HEK293 (cell line): ENCODE data around the gene CST9L.

Experiments used
- CTCF ChIA-PET: fragments of 350-600 bp; formaldehyde crosslinking; extraction: SDS; loops from one replicate; lab custom pipeline; 2021; ENCODE audit warnings: antibody characterized with exemption; lab: Yijun Ruan, JAX
- POLR2A ChIA-PET: fragments of 300-600 bp; formaldehyde crosslinking; extraction: SDS; loops from one replicate; lab custom pipeline; 2020; ENCODE audit warnings: antibody characterized with exemption, inconsistent platforms; lab: Yijun Ruan, JAX
- H3K27ac ChIP-seq: fragments of 200-500 bp; sonication (Bioruptor generic); 2 replicates; pipeline ENCODE4 v1.5.1; 2014; ENCODE audit warnings: low read depth, low read length, control low read depth, inconsistent platforms; ENCODE audit errors: extremely low read depth
- H3K36me3 ChIP-seq, 2 experiments: fragments of 200-500 bp in 1 of 2; sonication (Bioruptor generic) in 1 of 2; 1 replicate in 1 of 2; 2 replicates in 1 of 2; pipeline ENCODE4 v1.5.1; 2014 to 2017; ENCODE audit warnings: inconsistent platforms in 2 of 2, low read length in 2 of 2; ENCODE audit not compliant: control insufficient read depth in 2 of 2, insufficient read depth in 1 of 2
- H3K4me1 ChIP-seq: fragments of 200-500 bp; sonication (Bioruptor generic); 2 replicates; pipeline ENCODE4 v1.5.1; 2014; ENCODE audit warnings: mild to moderate bottlenecking, low read length, inconsistent platforms; ENCODE audit not compliant: control insufficient read depth, insufficient read depth
- H3K4me3 ChIP-seq: 2 replicates; pipeline ENCODE4 v1.5.1; 2011; ENCODE audit warnings: low read depth, mild to moderate bottlenecking, control low read depth, low read length, moderate library complexity
- H3K9me3 ChIP-seq: fragments of 200-500 bp; sonication (Bioruptor generic); 2 replicates; pipeline ENCODE4 v1.5.1; 2014; ENCODE audit warnings: low read depth, low read length, inconsistent platforms; ENCODE audit not compliant: control insufficient read depth, insufficient read depth
- AEBP2 ChIP-seq: fragments of 450-650 bp; formaldehyde crosslinking; IDR thresholded peaks from 2 replicates; pipeline ENCODE4 v1.5.1; 2016; ENCODE audit warnings: missing biosample characterization, missing genetic modification characterization, borderline replicate concordance
- EGR2 ChIP-seq: fragments of 450-650 bp; formaldehyde crosslinking; IDR thresholded peaks from 2 replicates; pipeline ENCODE4 v1.5.1; 2016; ENCODE audit warnings: low read depth, missing biosample characterization, missing genetic modification characterization
- HOXA7 ChIP-seq: sonication (generic); formaldehyde crosslinking; IDR thresholded peaks from 2 replicates; pipeline ENCODE4 v1.8.1; 2022; ENCODE audit warnings: missing genetic modification reagents, borderline replicate concordance
- KLF1 ChIP-seq: fragments of 450-650 bp; formaldehyde crosslinking; IDR thresholded peaks from 2 replicates; pipeline ENCODE4 v1.5.1; 2016; ENCODE audit warnings: missing biosample characterization, missing genetic modification characterization
- KLF10 ChIP-seq: fragments of 450-650 bp; IDR thresholded peaks from 2 replicates; pipeline ENCODE4 v1.5.1; 2018; ENCODE audit warnings: missing biosample characterization, mild to moderate bottlenecking, missing genetic modification characterization
- PATZ1 ChIP-seq: fragments of 450-650 bp; formaldehyde crosslinking; IDR thresholded peaks from 2 replicates; pipeline ENCODE4 v1.5.1; 2016; ENCODE audit warnings: missing biosample characterization, missing genetic modification characterization
- PRDM1 ChIP-seq: fragments of 450-650 bp; formaldehyde crosslinking; IDR thresholded peaks from 2 replicates; pipeline ENCODE4; 2016; ENCODE audit warnings: missing biosample characterization, missing genetic modification characterization
- TCF7L2 ChIP-seq: IDR thresholded peaks from 2 replicates; pipeline ENCODE4 v1.6.1; 2011; ENCODE audit warnings: low read depth, mild to moderate bottlenecking, inconsistent platforms, low read length, moderate library complexity, borderline replicate concordance
- YY2 ChIP-seq: fragments of 450-650 bp; formaldehyde crosslinking; IDR thresholded peaks from 2 replicates; pipeline ENCODE4 v1.5.1; 2016; ENCODE audit warnings: missing biosample characterization, missing genetic modification characterization
- ZBTB10 ChIP-seq: fragments of 450-650 bp; formaldehyde crosslinking; IDR thresholded peaks from 2 replicates; pipeline ENCODE4 v1.5.1; 2016; ENCODE audit warnings: missing biosample characterization, missing genetic modification characterization
- ZBTB48 ChIP-seq: fragments of 450-650 bp; formaldehyde crosslinking; IDR thresholded peaks from 2 replicates; pipeline ENCODE4 v1.5.1; 2016; ENCODE audit warnings: missing biosample characterization, missing genetic modification characterization
- ZFP41 ChIP-seq: fragments of 450-650 bp; formaldehyde crosslinking; IDR thresholded peaks from 2 replicates; pipeline ENCODE4 v1.5.1; 2016; ENCODE audit warnings: missing biosample characterization, missing genetic modification characterization, borderline replicate concordance
- ZNF140 ChIP-seq: fragments of 450-650 bp; formaldehyde crosslinking; IDR thresholded peaks from 2 replicates; pipeline ENCODE4 v1.5.1; 2016; ENCODE audit warnings: missing biosample characterization, missing genetic modification characterization
- ZNF19 ChIP-seq: fragments of 450-650 bp; formaldehyde crosslinking; IDR thresholded peaks from 2 replicates; pipeline ENCODE4; 2016; ENCODE audit warnings: missing biosample characterization, missing genetic modification characterization, low read depth
- ZNF202 ChIP-seq: fragments of 450-650 bp; formaldehyde crosslinking; IDR thresholded peaks from 2 replicates; pipeline ENCODE4 v1.5.1; 2016; ENCODE audit warnings: missing biosample characterization, missing genetic modification characterization, borderline replicate concordance
- ZNF221 ChIP-seq: fragments of 450-650 bp; formaldehyde crosslinking; IDR thresholded peaks from 2 replicates; pipeline ENCODE4 v1.5.1; 2017; ENCODE audit warnings: missing biosample characterization, missing genetic modification characterization, borderline replicate concordance
- ZNF266 ChIP-seq: fragments of 450-650 bp; formaldehyde crosslinking; IDR thresholded peaks from 2 replicates; pipeline ENCODE4 v1.5.1; 2016; ENCODE audit warnings: missing biosample characterization, missing genetic modification characterization, low read depth
- ZNF292 ChIP-seq: fragments of 450-650 bp; formaldehyde crosslinking; IDR thresholded peaks from 2 replicates; pipeline ENCODE4 v1.5.1; 2016; ENCODE audit warnings: low read depth, missing biosample characterization, missing genetic modification characterization, borderline replicate concordance
- ZNF324 ChIP-seq: fragments of 450-650 bp; formaldehyde crosslinking; IDR thresholded peaks from 2 replicates; pipeline ENCODE4 v1.5.1; 2016; ENCODE audit warnings: missing biosample characterization, missing genetic modification characterization
- ZNF354C ChIP-seq: fragments of 450-650 bp; formaldehyde crosslinking; IDR thresholded peaks from 2 replicates; pipeline ENCODE4 v1.5.1; 2016; ENCODE audit warnings: missing biosample characterization, missing genetic modification characterization, low read depth, borderline replicate concordance
- ZNF394 ChIP-seq: fragments of 450-650 bp; formaldehyde crosslinking; IDR thresholded peaks from 2 replicates; pipeline ENCODE4 v1.5.1; 2016; ENCODE audit warnings: missing biosample characterization, missing genetic modification characterization, mild to moderate bottlenecking, moderate library complexity, borderline replicate concordance
- ZNF398 ChIP-seq: fragments of 450-650 bp; formaldehyde crosslinking; IDR thresholded peaks from 2 replicates; pipeline ENCODE4 v1.5.1; 2017; ENCODE audit warnings: missing biosample characterization, missing genetic modification characterization
- ZNF514 ChIP-seq: fragments of 450-650 bp; formaldehyde crosslinking; IDR thresholded peaks from 2 replicates; pipeline ENCODE4 v1.5.1; 2016; ENCODE audit warnings: missing biosample characterization, missing genetic modification characterization
- ZNF560 ChIP-seq: fragments of 450-650 bp; formaldehyde crosslinking; IDR thresholded peaks from 2 replicates; pipeline ENCODE4 v1.5.1; 2017; ENCODE audit warnings: missing biosample characterization, missing genetic modification characterization, borderline replicate concordance
- ZNF571 ChIP-seq: fragments of 450-650 bp; formaldehyde crosslinking; IDR thresholded peaks from 2 replicates; pipeline ENCODE4 v1.5.0; 2017; ENCODE audit warnings: missing biosample characterization, missing genetic modification characterization
- ZNF580 ChIP-seq: fragments of 450-650 bp; formaldehyde crosslinking; IDR thresholded peaks from 2 replicates; pipeline ENCODE4 v1.5.1; 2016; ENCODE audit warnings: missing biosample characterization, missing genetic modification characterization
- ZNF585B ChIP-seq: fragments of 450-650 bp; formaldehyde crosslinking; IDR thresholded peaks from 2 replicates; pipeline ENCODE4 v1.5.1; 2016; ENCODE audit warnings: missing biosample characterization, missing genetic modification characterization
- ZNF624 ChIP-seq: fragments of 450-650 bp; formaldehyde crosslinking; IDR thresholded peaks from 2 replicates; pipeline ENCODE4 v1.5.1; 2017; ENCODE audit warnings: missing biosample characterization, missing genetic modification characterization

Gene CST9L

GRCh38 chr20:23533161-23533560 lies 35.1 kb downstream of the CST9L start:
- Histone ChIP-seq H3K4me1 (no peaks in the 10 kb centered on the region), H3K4me3 (no peak overlapping the region), H3K27ac (no peak overlapping the region), H3K36me3 (no peaks in the 10 kb centered on the region), H3K9me3 (no peaks in the 10 kb centered on the region)
- no peak for TF ChIP-seq YY2 (tag by site-specific recombination)
- no peak for TF ChIP-seq ZNF221 (tag by site-specific recombination)
- no peak for TF ChIP-seq ZNF560 (tag by site-specific recombination)
- TF ChIP-seq HOXA7 (CRISPR knock-in tag): no peak
- TF ChIP-seq ZBTB48 (tag by site-specific recombination): no peak
- TF ChIP-seq ZNF19 (tag by site-specific recombination): no peak
- no peak for TF ChIP-seq ZFP41 (tag by site-specific recombination)
- no peak for TF ChIP-seq ZNF514 (tag by site-specific recombination)
- TF ChIP-seq ZNF140 (tag by site-specific recombination): no peak
- no peak for TF ChIP-seq PRDM1 (tag by site-specific recombination)
- TF ChIP-seq EGR2 (tag by site-specific recombination): no peak
- no peak for TF ChIP-seq ZNF292 (tag by site-specific recombination)
- CTCF ChIA-PET: no interaction called here
- POLR2A ChIA-PET: no interaction called here

- H3K36me3 ChIP-seq: no peaks in the 10 kb centered on the region
- H3K9me3 ChIP-seq: no peaks in the 10 kb centered on the region
- ChIA-PET POLR2A (no interaction called here), CTCF (interaction anchor here (0.5 to 0.6 kb wide), 2 partner anchors 163 to 1532 kb away, joined by 3 to 4 read pairs; no protein-coding TSS in a partner anchor)
- no peak overlapping the region for H3K27ac ChIP-seq
- no peaks in the 10 kb centered on the region for H3K4me1 ChIP-seq
- TF ChIP-seq ZNF624 (tag by site-specific recombination) (no peak), ZNF398 (tag by site-specific recombination) (no peak), ZNF585B (no peak), ZNF580 (no peak), ZNF324 (no peak), ZFP41 (tag by site-specific recombination) (no peak), ZNF571 (tag by site-specific recombination) (no peak), PATZ1 (no peak), ZNF354C (no peak), KLF1 (tag by site-specific recombination) (no peak), ZBTB10 (tag by site-specific recombination) (no peak), ZNF202 (tag by site-specific recombination) (no peak), AEBP2 (tag by site-specific recombination) (no peak), KLF10 (tag by site-specific recombination) (no peak), TCF7L2 (no peak), ZNF266 (tag by site-specific recombination) (no peak), ZNF394 (tag by site-specific recombination) (no peak)
- H3K4me3 ChIP-seq: no peak overlapping the region
Observed at GRCh38 chr20:23532533-23532932, 35.8 kb downstream of the CST9L start.
